CD4-positive, alpha-beta memory T cell (primary cell): ENCODE measurements around the gene KREMEN2. TPM values are rescaled to one million over a fixed set of nuclear protein-coding genes. Genes with fewer than 3 reads are reported as not detected.
A peak's percentile ranks its signal among the peaks of the same experiment; 100 is the strongest.
"Not testable (repeated sequence)": the region's sequence is repeated elsewhere in the genome, so short reads cannot be mapped to it uniquely, and the experiment has no call there.

Source experiments
- CTCF ChIA-PET: fragments of 350-600 bp; sonication (Branson Sonifier 250); formaldehyde crosslinking; loops from one replicate; lab custom pipeline; 2021; ENCODE audit warnings: inconsistent platforms; ENCODE audit not compliant: partially characterized antibody; lab: Charles Lee
- POLR2A ChIA-PET: fragments of 350-600 bp; sonication (Branson Sonifier 250); formaldehyde crosslinking; loops from one replicate; lab custom pipeline; 2021; ENCODE audit not compliant: partially characterized antibody; lab: Charles Lee
- DNase-seq, 5 donors: peaks; one replicate each; pipeline versions ENCODE4 v3.0.0 to v3.0.0-alpha.2; 2020 to 2022; ENCODE audit warnings: mixed read lengths in 1 of 5
- H3K27ac ChIP-seq: one replicate; pipeline ENCODE4 v1.7.0; 2013; ENCODE audit warnings: low read depth, low read length
- H3K27me3 ChIP-seq: 2 replicates; pipeline ENCODE4 v1.7.0; 2013; ENCODE audit warnings: mild to moderate bottlenecking, low read length, moderate library complexity; ENCODE audit not compliant: insufficient read depth
- H3K36me3 ChIP-seq: 2 replicates; pipeline ENCODE4 v1.7.0; 2013; ENCODE audit warnings: mild to moderate bottlenecking, low read length, moderate library complexity; ENCODE audit not compliant: insufficient read depth
- H3K4me1 ChIP-seq: 2 replicates; pipeline ENCODE4 v1.7.0; 2013; ENCODE audit warnings: mild to moderate bottlenecking, low read length, moderate library complexity; ENCODE audit not compliant: insufficient read depth
- H3K4me3 ChIP-seq, 2 donors: one replicate each; pipeline ENCODE4 v1.7.0; 2013; ENCODE audit warnings: low read length in 2 of 2, mild to moderate bottlenecking in 1 of 2
- H3K9me3 ChIP-seq, 2 donors: one replicate each; pipeline ENCODE4 v1.7.0; 2013; ENCODE audit warnings: low read length in 2 of 2, control low read depth in 1 of 2; ENCODE audit not compliant: control insufficient read depth in 1 of 2
- H3K27ac Mint-ChIP-seq, 7 donors: one replicate each; pipeline ENCODE4 v1.8.0; 2020 to 2021; ENCODE audit warnings: mixed read lengths in 7 of 7, mild to moderate bottlenecking in 6 of 7, inconsistent platforms in 3 of 7, moderate library complexity in 3 of 7
- H3K27me3 Mint-ChIP-seq, 2 donors: one replicate each; pipeline ENCODE4 v1.8.0; 2020 to 2021; ENCODE audit warnings: mixed read lengths in 2 of 2
- H3K36me3 Mint-ChIP-seq, 2 donors: one replicate each; pipeline ENCODE4 v1.8.0; 2020 to 2021; ENCODE audit warnings: mixed read lengths in 2 of 2, inconsistent platforms in 1 of 2, mild to moderate bottlenecking in 1 of 2
- H3K4me1 Mint-ChIP-seq, 4 donors: one replicate each; pipeline ENCODE4 v1.8.0; 2020 to 2021; ENCODE audit warnings: mixed read lengths in 4 of 4, mild to moderate bottlenecking in 1 of 4
- H3K4me3 Mint-ChIP-seq, 8 donors: one replicate each; pipeline ENCODE4 v1.8.0; 2020 to 2021; ENCODE audit warnings: mixed read lengths in 8 of 8, mild to moderate bottlenecking in 7 of 8, moderate library complexity in 6 of 8, inconsistent platforms in 3 of 8
- H3K9me3 Mint-ChIP-seq, 8 donors: one replicate each; pipeline ENCODE4 v1.8.0; 2020 to 2021; ENCODE audit warnings: mixed read lengths in 8 of 8, mild to moderate bottlenecking in 5 of 8, inconsistent platforms in 3 of 8, moderate library complexity in 1 of 8
- intact Hi-C: fragments of 100-400 bp; cut with micrococcal nuclease; formaldehyde crosslinking; loops from one replicate; pipeline ENCODE4 v1.15.1; 2023
- polyA plus RNA-seq, 2 donors: library from polyadenylated mRNA; unstranded; fragments of 300-500 nt; fragmentation: Illumina TruSeq; gene quantifications; one replicate each; pipeline ENCODE4 v1.2.3, GENCODE V29; 2021
- total RNA-seq, 2 experiments: library from RNA; stranded (reverse); gene quantifications; one replicate each; pipeline ENCODE4 v1.2.3, GENCODE V29; 2021

The KREMEN2 gene
- total and polyA plus RNA-seq, 4 experiments from 2014 or later, result not detected

- Histone ChIP-seq H3K27ac (no peak overlapping the region), H3K4me1 (peaks cover 12% of the 10 kb centered on the region), H3K4me3 (no peak overlapping the region), H3K9me3 (no peaks in the 10 kb centered on the region), H3K36me3 (peaks cover 8% of the 10 kb centered on the region), H3K27me3 (no peaks in the 10 kb centered on the region)
- Mint-ChIP-seq H3K36me3 (peaks cover 16 to 21% of the 10 kb centered on the region in 2 donors), H3K9me3 (no peaks in the 10 kb centered on the region), H3K4me3 (no peak overlapping the region), H3K27ac (peak overlapping the region; percentile 0 to 90 (median 63)), H3K4me1 (peaks cover 7 to 21% (median 17%) of the 10 kb centered on the region in 4 donors), H3K27me3 (no peaks in the 10 kb centered on the region)
- intact Hi-C loops, result loop anchor here (2.0 kb wide), 2 partner anchors 21 to 51 kb away; no protein-coding TSS in a partner anchor
- ChIA-PET CTCF (interaction anchor here (0.8 to 3.2 kb wide), 21 partner anchors 9 to 125 kb away, joined by 3 to 29 read pairs (median 4); partner anchors contain the start of genes FLYWCH1 and FLYWCH2), POLR2A (interaction anchor here (1.1 to 3.1 kb wide), 3 partner anchors 14 to 43 kb away, joined by 5 to 14 read pairs (median 13); partner anchors contain the start of genes FLYWCH1 and FLYWCH2)
- no peak for DNase-seq
Measured at GRCh38 chr16:2925951-2926649, 38.0 kb upstream of the KREMEN2 start.

GRCh38 chr16:2926650-2926999 lies 37.5 kb upstream of the KREMEN2 start:
- POLR2A ChIA-PET, result interaction anchor here (1.2 to 3.1 kb wide), 3 partner anchors 15 to 43 kb away, joined by 5 to 14 read pairs (median 13); partner anchors contain the start of genes FLYWCH1 and FLYWCH2
- peak overlapping the region; percentile 0 to 90 (median 53) for H3K27ac Mint-ChIP-seq
- peak overlapping the region in 5 of 8 donors; percentile 13 to 56 (median 36) for H3K4me3 Mint-ChIP-seq
- Histone ChIP-seq H3K4me3 (no peak overlapping the region), H3K27ac (no peak overlapping the region), H3K36me3 (peaks cover 8% of the 10 kb centered on the region), H3K27me3 (no peaks in the 10 kb centered on the region), H3K4me1 (peaks cover 12% of the 10 kb centered on the region), H3K9me3 (no peaks in the 10 kb centered on the region)
- H3K36me3 Mint-ChIP-seq, result peaks cover 16 to 22% of the 10 kb centered on the region in 2 donors
- intact Hi-C loops, result loop anchor here (2.0 kb wide), 2 partner anchors 22 to 52 kb away; no protein-coding TSS in a partner anchor
- peaks cover 7 to 21% (median 17%) of the 10 kb centered on the region in 4 donors for H3K4me1 Mint-ChIP-seq
- H3K9me3 Mint-ChIP-seq, result no peaks in the 10 kb centered on the region
- DNase-seq, result no peak
- CTCF ChIA-PET, result interaction anchor here (0.8 to 3.2 kb wide), 24 partner anchors 9 to 1290 kb away, joined by 3 to 29 read pairs (median 4); partner anchors contain the start of genes FLYWCH1 and FLYWCH2
- H3K27me3 Mint-ChIP-seq, result no peaks in the 10 kb centered on the region

- H3K27ac ChIP-seq, result no peak overlapping the region
- H3K27me3 ChIP-seq, result no peaks in the 10 kb centered on the region
- H3K4me3 ChIP-seq, result no peak overlapping the region
- no peaks in the 10 kb centered on the region for H3K9me3 Mint-ChIP-seq
- DNase-seq, result peak; percentile 85 to 89 (median 87)
- ChIA-PET POLR2A (interaction anchor here (0.9 to 3.1 kb wide), 4 partner anchors 15 to 55 kb away, joined by 3 to 14 read pairs (median 9); partner anchors contain the start of genes FLYWCH1 and FLYWCH2), CTCF (interaction anchor here (0.5 to 3.2 kb wide), 26 partner anchors 9 to 1290 kb away, joined by 3 to 29 read pairs (median 4); partner anchors contain the start of genes FLYWCH1 and FLYWCH2)
- peaks cover 8% of the 10 kb centered on the region for H3K36me3 ChIP-seq
- H3K36me3 Mint-ChIP-seq, result peaks cover 12 to 19% of the 10 kb centered on the region in 2 donors
- H3K4me3 Mint-ChIP-seq, result peak overlapping the region in 5 of 8 donors; percentile 13 to 56 (median 36)
- intact Hi-C loops, result loop anchor here (2.0 kb wide), 2 partner anchors 22 to 52 kb away; no protein-coding TSS in a partner anchor
- peaks cover 7 to 21% (median 15%) of the 10 kb centered on the region in 4 donors for H3K4me1 Mint-ChIP-seq
- peak overlapping the region; percentile 0 to 90 (median 53) for H3K27ac Mint-ChIP-seq
- H3K27me3 Mint-ChIP-seq, result no peaks in the 10 kb centered on the region
- H3K9me3 ChIP-seq, result no peaks in the 10 kb centered on the region
- peaks cover 12% of the 10 kb centered on the region for H3K4me1 ChIP-seq
Measured at GRCh38 chr16:2927010-2927646, 36.9 kb upstream of the KREMEN2 start.

GRCh38 chr16:2928151-2928550 lies 35.9 kb upstream of the KREMEN2 start:
- Mint-ChIP-seq H3K4me1 (peaks cover 7 to 21% (median 11%) of the 10 kb centered on the region in 4 donors), H3K36me3 (peaks cover 8 to 15% of the 10 kb centered on the region in 2 donors), H3K27ac (peak overlapping the region in 1 of 7 donors; percentile 58)
- CTCF ChIA-PET, result interaction anchor here (1.1 to 2.2 kb wide), 3 partner anchors 11 to 54 kb away, joined by 5 to 22 read pairs (median 6); no protein-coding TSS in a partner anchor
- H3K27me3 Mint-ChIP-seq, H3K9me3 ChIP-seq, H3K4me3 ChIP-seq, intact Hi-C loops, H3K27ac ChIP-seq, H3K4me3 Mint-ChIP-seq, DNase-seq, H3K9me3 Mint-ChIP-seq, H3K27me3 ChIP-seq: not testable (repeated sequence)
- POLR2A ChIA-PET, result interaction anchor here (3.1 kb wide), 1 partner anchor 45 kb away, joined by 13 read pairs; the partner anchor contains the start of gene FLYWCH2
- Histone ChIP-seq H3K4me1 (peaks cover 12% of the 10 kb centered on the region), H3K36me3 (peaks cover 12% of the 10 kb centered on the region)

GRCh38 chr16:2928796-2929195 lies 35.3 kb upstream of the KREMEN2 start:
- no peaks in the 10 kb centered on the region for H3K27me3 ChIP-seq
- H3K4me1 ChIP-seq, result peaks cover 12% of the 10 kb centered on the region
- CTCF ChIA-PET, result interaction anchor here (0.6 to 1.1 kb wide), 2 partner anchors 9 to 54 kb away, joined by 3 to 5 read pairs; no protein-coding TSS in a partner anchor
- H3K4me3 ChIP-seq, result no peak overlapping the region
- POLR2A ChIA-PET, result no interaction called here
- intact Hi-C loops, result no loop called here
- DNase-seq, result no peak
- H3K36me3 ChIP-seq, result peaks cover 12% of the 10 kb centered on the region
- Mint-ChIP-seq H3K27ac (peak overlapping the region in 1 of 7 donors; percentile 25), H3K36me3 (peaks cover 5 to 15% of the 10 kb centered on the region in 2 donors), H3K27me3 (no peaks in the 10 kb centered on the region), H3K4me3 (no peak overlapping the region), H3K9me3 (no peaks in the 10 kb centered on the region), H3K4me1 (peaks cover 6 to 21% (median 11%) of the 10 kb centered on the region in 4 donors)
- no peak overlapping the region for H3K27ac ChIP-seq
- no peaks in the 10 kb centered on the region for H3K9me3 ChIP-seq

- no peaks in the 10 kb centered on the region for H3K27me3 Mint-ChIP-seq
- H3K36me3 Mint-ChIP-seq, result peaks cover 13 to 22% of the 10 kb centered on the region in 2 donors
- H3K4me3 ChIP-seq, result no peak overlapping the region
- POLR2A ChIA-PET, result no interaction called here
- H3K27ac ChIP-seq, result no peak overlapping the region
- no peaks in the 10 kb centered on the region for H3K9me3 Mint-ChIP-seq
- peaks cover 12% of the 10 kb centered on the region for H3K36me3 ChIP-seq
- H3K27ac Mint-ChIP-seq, result no peak overlapping the region
- CTCF ChIA-PET, result no interaction called here
- peaks cover 6 to 21% (median 11%) of the 10 kb centered on the region in 4 donors for H3K4me1 Mint-ChIP-seq
- H3K27me3 ChIP-seq, result no peaks in the 10 kb centered on the region
- H3K4me3 Mint-ChIP-seq, result no peak overlapping the region
- no peaks in the 10 kb centered on the region for H3K9me3 ChIP-seq
- intact Hi-C loops, result no loop called here
- no peak for DNase-seq
- H3K4me1 ChIP-seq, result peaks cover 12% of the 10 kb centered on the region
Measured at GRCh38 chr16:2929693-2930092, 34.4 kb upstream of the KREMEN2 start.
